DMS53 (cell line): ENCODE data around the gene LURAP1L.

ENCODE experiments used
- DNase-seq: peaks from one replicate; lab custom pipeline; 2025; lab: John Stamatoyannopoulos, UW

Gene LURAP1L, protein sequence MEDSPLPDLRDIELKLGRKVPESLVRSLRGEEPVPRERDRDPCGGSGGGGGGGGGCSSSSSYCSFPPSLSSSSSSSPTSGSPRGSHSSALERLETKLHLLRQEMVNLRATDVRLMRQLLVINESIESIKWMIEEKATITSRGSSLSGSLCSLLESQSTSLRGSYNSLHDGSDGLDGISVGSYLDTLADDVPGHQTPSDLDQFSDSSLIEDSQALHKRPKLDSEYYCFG

DNA sequence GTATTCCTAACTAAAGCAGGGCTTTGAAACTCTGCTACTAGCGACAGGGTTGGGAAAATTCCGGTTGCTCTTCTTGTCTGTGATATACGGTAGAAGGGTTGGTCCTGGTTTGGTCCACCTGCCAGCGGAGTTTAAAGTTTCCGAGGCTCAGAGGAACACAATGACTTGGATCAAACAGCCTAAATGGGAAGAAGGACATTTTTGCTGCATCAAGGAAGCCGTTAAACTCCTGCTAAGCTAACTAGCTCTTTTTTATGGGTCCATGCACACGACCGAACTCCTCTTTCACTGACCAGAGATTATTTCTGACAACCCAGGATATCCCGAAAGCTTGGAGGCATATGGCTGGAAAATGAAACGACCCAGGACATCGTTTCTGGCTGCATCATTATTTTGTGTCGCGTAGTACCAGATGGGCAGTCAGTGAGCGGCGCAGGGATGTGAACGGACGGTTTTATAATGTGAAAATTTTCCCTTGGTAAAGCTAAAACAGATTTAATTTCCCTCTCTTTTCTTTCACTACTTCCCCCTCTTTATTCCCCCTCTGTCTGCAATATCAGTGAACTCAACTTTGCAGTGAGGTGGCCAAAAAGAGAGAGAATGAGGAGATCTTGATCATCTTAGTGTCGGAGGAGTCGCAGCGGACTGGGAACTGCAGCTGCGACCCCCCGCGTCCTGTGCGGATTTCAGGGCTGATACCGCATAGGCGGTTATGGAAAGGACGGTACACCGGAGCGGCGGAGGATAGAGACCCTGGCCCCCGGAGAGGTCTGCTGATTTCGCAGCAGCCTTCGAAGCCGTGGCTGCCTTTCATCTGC lies at the start of gene LURAP1L:
Gene LURAP1L, plus strand, starts transcription at position 160 of the 818 bp plus-strand sequence. CDS start 696 bp downstream, outside the sequence.
- DNase-seq: peak; percentile 74

DNA sequence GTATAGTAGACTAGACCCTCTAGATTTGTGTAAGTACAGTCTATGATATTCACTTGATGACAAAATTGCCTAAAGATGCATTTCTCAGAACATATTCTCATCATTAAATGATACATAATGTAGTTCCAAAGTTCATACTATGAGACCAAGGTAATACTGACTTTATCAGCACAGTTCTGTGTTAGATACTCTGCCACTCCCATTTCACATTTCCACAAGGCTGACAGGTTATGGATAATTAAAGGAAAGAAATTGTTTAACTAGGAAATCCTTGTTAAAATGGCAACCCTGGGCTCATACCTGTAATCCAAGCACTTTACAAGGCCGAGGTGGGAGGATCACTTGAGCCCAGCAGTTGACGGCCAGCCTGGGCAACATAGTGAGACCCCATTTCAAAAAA lies 48.0 kb upstream of the LURAP1L start:
- no peak for DNase-seq

DNA sequence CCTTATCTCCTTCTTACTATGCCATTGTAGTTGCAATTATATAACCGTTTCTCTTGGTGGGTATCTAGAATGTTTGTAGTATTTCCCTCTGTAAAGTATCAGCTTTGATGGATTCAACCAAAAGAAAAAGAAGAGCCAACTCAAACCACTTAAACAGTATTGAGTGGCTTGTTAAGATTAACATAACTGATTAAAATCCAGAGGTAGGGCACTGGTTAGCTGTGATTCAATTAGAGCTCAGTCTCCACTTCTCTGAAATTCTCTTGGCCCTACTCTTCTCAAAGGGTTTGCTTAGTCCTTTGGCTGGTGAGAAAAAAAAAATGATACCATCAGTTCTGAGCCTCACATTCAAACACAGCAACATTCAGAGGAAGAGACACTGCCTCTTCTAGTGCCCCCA lies 44.6 kb upstream of the LURAP1L start:
- DNase-seq: no peak

DNA sequence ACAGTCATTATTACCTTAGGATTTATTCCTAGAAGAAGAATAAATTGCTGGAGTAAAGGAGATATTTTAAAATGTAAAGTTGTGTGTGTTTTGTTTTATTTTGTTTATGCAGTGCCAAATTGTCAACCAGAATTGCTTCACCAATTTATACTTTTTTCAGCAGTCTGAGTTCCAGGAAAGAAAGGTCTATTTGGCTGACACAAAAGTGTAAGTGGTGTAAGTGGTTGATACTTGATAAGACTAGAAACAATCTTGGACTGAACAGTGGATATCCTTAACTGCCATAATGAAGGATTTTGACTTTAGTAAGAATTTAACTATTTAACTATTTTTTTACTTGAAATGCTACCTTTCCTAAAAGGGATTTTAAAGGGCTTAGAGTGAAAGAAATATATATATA lies 43.9 kb upstream of the LURAP1L start:
- no peak for DNase-seq

DNA sequence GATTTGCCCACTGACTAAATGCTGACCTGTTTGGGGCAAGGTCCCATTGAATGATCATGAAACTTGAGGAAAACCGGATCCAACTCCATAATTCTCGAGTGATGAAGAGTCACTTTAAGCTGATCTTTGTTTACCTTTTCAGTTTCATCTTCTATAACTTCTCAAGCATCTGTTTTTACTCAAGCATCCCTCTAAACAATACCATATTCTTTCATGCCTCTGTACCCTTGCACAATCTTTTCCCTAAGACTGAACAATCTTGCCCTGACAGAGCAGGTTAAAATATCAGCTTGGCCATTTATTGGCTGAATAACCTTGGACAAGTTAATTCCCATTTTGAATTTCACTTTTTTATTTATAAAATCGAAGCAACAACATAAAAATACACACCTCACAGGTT lies 41.8 kb upstream of the LURAP1L start:
- no peak for DNase-seq

DNA sequence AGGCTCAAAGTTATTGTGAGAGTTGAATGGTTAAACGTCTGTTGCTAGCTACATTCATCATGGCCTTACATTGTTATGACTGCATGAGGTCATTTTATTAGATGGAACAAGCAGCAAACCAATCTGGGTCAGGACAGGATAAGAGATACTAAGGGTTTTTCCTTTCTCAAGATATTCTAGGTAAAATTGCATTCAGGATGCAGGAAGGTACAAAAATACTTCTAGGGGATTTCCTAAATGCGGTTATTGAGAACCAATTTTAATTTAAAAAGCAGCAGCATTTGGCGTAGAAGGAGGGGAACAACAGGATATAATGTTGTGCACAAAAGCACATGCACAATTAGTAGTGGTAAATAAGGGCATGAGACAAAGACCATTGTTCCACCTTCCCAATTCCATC lies 39.2 kb upstream of the LURAP1L start:
- DNase-seq: no peak

DNA sequence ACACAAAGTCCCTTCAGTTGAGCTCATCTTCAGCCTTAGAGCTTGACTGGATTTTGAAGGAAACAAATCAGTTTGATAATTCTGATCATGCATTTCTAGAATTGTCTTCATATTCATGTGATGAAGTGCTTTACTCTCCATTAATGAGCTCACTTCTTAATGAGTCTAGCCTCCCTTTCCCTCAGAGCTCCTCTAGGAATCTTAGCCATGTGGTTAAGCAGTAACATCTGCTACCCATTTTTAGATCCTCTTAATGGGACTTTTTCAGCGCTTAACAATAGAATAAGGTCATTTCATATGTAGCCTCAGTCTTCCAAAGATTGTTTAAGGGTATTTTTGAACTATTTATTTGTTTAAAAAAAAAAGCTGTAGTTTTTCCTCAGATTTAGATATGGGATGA lies 36.9 kb upstream of the LURAP1L start:
- DNase-seq: no peak

DNA sequence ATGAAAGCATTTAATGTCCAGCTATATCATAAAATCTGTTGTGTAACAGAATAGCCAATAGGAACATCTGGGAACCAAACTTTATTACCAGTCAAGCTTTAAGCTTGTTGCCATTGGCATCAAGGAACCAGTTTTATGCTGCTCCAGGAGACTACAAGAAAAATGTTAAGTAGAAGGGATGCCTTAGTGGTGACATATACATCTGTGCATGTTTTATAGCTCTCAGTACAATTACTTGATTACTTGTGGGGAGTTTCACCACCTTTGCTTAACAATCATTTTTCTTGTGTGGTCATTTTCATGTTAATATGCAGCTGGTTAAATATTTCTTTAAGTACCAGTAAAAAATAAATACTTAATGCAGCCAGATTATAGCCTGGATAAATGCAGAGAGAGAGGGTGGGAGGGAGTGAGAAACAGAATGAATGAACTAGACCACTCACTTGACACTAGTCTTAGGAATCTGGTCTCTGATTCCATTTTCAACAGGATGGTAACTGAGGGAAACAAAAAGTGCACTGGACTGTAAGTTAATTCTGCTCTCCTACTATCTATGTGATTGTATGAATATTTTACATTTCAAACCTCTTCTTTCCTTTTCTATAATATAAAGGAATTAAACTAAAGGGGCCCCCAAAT lies 35.7 kb upstream of the LURAP1L start:
- no peak for DNase-seq

DNA sequence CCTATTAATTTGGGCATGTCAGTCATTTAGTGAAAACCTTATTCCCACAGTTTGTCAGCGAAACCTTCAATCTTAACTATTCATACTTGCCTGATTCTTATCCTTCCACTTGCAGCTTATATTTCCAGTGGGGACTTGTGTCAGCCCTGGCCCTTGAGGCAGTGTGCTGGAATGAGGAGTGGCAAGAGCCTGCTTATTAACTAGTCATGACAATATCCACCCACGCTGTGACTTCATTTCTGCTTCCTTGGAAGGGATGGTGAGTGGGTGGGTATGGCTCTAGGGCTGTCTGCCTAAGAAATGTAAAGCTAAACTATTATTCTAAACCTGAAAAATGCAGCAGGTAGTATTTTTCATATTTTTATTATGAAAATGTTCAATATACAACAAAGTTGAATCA lies 34.0 kb upstream of the LURAP1L start:
- DNase-seq: no peak

DNA sequence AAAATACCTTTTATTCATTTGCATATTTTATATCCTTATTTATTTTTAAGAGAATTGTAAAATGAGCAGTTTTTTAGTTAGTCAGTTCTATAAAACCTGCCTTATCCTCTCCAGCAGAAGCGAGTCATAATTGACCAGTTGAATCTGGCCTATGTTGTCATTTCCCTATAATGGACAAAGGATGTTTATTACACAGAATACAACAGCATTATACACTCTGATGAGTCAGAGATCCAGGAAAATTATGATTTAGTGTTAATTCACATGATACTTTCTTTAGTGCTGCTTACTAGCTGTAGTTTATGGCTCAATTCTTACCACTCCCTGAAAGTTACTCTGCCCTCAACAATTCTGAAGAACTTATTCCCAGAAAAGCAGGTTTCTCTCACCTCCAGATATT lies 26.8 kb upstream of the LURAP1L start:
- peak; percentile 38 for DNase-seq

DNA sequence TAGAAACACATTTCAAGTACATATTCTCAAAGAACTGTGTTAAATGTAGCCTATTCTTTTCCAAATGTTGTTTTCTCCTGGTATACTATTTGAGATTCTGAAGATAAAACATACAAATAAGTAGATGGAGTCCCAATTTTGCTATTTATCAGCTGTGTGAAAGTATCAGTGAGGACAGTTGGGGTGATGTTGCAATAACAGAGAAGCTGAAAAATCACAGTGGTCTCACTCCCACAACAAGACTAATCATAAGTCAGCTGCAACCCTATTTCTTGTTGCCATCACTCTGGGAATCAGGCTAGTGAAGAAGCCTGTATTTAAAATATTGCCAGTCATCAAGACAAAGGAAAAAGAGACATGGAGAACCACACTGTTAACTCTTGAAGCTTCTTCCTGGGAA lies 25.9 kb upstream of the LURAP1L start:
- DNase-seq: no peak

DNA sequence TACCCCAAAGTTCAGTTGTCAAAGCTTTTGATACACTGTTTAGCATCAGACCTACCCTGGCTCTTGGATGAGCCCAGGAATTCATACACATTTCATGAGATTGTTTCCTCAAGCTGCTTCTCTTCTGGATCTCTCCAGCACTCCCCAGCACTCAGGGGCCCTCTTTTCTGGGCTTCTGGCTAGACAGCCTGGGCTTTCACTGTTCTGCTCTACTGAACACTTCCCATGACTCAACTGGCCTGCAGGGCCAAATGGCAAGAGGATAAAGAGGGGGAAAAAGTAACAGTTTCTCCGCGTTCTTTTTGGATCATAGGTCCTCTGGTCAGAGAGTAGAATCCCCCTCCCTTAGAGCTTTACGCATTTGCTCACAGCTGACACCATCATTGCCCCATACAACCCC lies 20.9 kb upstream of the LURAP1L start:
- no peak for DNase-seq

DNA sequence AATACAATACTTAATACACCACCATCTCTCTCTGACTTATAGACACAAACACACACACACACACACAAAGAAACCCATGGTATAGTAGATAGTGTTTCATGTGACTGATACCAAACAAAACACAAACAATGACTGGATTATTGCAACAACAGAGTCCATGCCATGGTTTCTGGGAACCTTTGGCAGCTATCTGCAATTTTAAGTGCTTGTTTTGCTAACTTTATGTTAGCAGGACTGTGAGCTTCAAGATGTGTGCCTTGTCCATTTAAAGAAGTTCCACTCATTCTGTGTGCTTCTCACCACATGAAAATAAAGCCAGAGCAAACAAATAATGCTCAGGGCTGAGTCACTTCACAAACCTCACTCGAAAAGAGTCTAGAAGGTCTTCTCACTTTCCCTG lies 15.1 kb upstream of the LURAP1L start:
- peak; percentile 83 for DNase-seq

DNA sequence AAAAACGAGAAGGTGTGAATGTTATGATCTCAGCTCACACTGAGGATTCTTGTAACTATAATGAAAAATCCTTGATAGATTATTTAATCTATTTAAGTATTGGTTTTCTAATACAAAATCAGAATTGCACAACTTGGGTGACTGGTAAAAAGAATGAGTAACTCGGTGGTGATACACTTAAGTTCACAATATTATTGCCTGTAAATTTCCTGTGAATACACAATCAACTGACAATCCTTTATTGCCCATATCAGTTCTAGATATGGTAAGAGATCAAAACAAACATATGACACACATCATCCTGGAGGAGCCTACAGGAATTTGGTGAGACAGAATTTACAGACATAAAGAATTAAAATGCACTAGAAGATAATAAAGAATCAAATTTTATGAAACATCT lies 14.1 kb upstream of the LURAP1L start:
- peak; percentile 30 for DNase-seq

DNA sequence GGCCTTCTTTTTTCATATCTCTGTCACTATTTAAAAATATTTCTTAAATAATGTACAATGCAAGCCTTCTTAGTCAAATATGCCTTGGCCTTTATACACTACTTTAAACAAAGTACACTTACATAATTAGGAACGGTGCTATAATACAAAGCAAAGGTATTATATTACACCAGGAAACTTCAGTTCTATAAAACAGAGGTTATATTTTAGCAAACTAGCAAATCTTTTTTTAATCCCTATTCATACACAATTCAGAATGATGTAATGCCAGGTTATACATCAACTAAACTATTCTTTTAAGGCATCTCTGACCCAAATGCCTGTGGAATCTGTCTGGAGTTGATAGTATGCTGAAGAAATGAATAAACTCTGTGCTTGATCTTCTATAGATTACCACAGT lies 10.7 kb upstream of the LURAP1L start:
- peak; percentile 36 for DNase-seq

DNA sequence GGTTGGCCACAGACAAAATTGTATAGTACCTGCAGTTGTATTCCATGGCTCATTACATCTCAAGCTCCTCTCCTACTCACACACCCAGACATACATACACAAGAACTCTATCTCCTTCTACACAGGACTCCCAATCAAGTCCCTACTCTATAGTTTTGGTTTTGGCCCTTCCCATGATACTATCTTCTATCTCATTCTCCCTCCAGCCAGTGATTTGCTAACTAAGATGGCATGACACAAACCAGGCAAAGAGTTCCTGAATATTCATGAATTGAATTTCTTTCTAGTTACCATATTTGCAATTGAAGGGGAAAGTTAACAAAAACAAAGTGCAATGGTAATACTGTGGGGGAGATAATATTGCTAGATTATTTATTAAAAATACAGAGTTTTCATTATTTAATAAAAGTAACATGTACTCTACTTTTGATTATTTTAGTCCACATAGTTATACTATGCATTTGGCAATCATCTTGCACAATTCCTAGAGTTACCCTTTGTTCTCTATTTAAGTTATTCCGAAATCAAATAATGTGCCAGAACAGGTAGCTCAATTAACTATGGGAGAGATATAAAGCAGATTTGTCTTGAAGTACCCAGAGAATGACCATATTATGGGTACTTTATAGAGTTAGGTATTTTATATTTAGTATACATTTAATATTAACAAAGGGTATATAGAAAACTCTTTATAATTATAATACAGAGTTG lies 9.6 kb upstream of the LURAP1L start:
- DNase-seq: no peak

DNA sequence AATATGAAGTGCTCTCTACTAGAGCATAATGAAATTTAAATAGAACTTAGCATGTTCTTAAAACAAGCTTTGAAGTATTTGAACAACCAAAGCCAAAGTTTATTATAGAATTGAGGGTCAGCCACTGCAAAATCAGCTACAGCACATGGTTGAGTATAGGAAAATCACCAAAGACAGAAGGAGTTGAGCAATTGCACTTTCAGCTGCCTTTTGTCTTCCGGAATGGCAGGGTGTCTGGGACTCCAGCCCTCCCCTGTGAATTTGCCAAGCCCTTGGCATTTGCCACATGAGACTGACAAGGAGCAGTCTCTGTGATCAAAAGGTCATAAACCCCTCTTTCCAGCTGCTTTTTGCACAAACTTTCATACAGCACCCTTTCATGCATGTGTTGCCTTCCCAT lies 8.5 kb upstream of the LURAP1L start:
- no peak for DNase-seq

DNA sequence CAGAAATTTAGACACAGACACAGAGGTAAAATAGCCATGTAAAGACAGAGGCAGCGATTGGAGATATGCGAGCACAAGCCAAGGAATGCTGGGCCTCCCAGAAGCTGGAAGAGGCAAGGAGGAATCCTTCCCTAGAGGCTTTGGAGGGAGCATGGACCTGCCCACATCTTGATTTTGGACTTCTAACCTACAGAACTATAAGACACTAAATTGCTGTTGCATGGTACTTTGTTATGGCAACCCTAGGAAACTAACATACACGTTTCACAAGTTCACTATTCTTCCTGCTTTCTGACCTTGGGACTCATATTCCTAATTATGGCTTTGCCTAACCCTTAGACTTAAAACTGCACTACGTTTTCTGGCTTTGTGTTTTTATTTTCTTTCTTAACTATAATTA lies 4.6 kb upstream of the LURAP1L start:
- peak; percentile 2 for DNase-seq

DNA sequence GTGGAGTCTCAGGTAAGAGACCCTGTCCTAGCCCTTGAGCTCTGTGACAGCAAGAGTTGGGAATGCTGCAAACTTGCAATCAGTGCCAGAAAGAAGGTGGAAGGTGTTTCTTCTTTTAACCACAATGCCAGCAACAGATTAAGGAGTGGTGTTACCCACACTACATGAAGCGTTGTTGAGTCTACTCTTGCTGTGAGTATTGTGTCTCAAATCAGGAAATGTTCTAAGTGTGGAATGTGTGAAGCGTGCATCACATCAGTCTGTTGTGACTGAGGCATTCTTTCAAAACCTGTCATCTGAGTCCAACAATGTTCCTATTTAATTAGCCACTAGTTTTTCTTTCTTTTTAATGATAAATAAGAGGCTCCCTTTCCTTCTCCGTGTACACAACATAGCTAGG lies 2.9 kb upstream of the LURAP1L start:
- DNase-seq: no peak

DNA sequence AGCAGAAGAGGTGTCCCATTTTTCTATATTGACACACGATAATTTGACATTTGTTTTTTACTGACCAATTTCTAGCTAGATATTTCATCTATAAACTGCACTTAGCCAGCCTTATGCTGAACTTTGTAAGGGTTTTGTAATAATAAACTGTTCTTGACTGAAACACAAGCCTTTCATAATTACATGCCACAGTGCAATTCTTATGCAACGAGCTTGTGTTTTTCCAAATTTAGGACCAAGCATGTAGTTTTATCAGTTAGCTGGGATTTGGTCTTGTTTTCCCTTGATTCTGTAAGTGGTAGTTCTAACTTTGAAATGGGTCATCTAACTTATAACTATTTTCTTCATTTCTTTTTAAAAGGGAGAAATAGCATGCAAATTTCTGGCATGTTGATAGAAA lies 1.3 kb upstream of the LURAP1L start:
- DNase-seq: no peak

DNA sequence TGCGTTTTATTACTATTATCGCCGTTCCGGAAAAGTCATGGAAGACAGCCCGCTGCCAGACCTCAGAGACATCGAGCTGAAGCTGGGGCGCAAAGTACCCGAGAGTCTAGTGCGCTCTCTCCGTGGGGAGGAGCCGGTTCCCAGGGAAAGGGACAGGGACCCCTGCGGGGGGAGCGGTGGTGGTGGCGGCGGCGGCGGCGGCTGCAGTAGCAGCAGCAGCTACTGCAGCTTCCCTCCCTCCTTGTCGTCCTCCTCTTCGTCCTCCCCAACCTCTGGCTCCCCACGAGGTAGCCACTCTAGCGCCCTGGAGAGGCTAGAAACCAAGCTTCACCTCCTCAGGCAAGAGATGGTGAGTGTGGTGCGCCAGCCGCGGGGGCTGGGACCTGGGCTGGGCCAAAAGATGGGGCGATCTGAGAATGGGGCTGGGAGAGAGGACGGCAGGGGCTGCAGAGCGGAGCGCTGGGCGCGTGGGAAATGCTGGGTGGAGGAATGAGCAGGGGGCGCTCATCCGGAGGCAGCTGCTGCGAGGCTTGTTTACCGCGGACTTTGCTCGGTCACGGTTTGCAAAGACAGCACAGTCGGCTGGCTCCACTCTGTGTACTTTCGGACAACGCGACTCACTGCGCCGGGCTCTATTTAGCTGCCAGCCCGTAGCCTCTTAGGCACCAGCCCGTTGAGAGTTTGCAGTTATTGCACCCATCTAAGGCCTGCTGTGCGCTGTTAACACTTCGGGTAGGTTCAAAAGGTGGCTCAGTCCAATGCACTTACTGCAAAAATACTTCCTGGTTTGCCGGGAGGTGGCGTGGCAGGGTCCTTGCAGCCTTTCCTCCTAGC lies 1.1 kb downstream of the LURAP1L start:
- peak; percentile 85 for DNase-seq
